ENCODE results near the gene HOXA5. TPM values are rescaled to one million over a fixed set of nuclear protein-coding genes. Genes with fewer than 3 reads are reported as not detected.

Gene HOXA5
- total RNA-seq, 1 donor from 2014 or later: 3.2 TPM

DNA sequence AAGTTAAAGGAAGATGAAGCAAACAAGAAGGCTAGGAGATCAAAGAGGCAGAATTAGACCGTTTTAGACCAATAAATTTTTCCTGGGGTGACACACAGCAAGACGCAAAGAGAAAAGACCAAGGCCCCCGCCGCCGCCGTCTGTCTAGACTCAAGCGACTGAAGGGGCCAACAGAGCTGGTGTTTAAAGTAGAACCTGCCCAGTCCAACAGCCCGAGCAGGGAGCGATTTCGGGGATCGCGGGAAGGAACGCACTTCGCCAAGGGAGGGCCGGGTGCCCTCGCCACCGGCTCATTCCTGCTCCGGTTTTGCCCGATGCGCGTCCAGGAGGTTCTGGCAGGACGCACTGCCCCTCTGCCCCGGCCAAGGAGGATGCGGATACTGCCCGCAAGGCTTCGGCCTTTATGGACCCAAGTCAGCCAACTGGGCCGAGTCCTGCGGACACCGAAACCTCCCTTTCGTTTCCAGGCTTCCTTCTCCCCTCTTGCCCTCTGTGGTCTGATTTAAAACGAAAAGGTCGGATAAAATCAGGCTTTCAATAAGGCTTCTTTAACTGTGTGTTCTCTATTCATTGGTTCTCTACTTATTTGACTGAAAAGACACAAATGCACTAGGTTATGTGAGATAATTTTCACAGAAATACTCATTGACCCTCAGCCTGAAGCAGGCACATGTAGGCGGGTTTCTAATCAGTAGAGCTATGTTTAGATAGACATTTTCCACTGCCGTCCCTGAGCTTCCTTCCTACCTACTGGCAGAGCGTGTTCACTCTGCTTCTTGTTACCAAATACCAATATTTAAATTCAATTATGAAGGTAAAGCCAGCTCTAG, 15.2 kb upstream of the HOXA5 start:
- peaks cover 97% of the 10 kb centered on the region for H3K27me3 Mint-ChIP-seq (ENCODE audit: low read depth)
- H3K4me3 Mint-ChIP-seq: peak overlapping the region; percentile 77
- no peak for DNase-seq (ENCODE audit: low read depth, low spot score)
- peaks cover 6% of the 10 kb centered on the region for H3K36me3 Mint-ChIP-seq (ENCODE audit: low read depth)
- H3K27ac Mint-ChIP-seq (ENCODE audit: unreplicated experiment): no peak overlapping the region
- peaks cover 21% of the 10 kb centered on the region for H3K4me1 Mint-ChIP-seq
- H3K9me3 Mint-ChIP-seq: no peaks in the 10 kb centered on the region
- TF ChIP-seq, protein P1, sequence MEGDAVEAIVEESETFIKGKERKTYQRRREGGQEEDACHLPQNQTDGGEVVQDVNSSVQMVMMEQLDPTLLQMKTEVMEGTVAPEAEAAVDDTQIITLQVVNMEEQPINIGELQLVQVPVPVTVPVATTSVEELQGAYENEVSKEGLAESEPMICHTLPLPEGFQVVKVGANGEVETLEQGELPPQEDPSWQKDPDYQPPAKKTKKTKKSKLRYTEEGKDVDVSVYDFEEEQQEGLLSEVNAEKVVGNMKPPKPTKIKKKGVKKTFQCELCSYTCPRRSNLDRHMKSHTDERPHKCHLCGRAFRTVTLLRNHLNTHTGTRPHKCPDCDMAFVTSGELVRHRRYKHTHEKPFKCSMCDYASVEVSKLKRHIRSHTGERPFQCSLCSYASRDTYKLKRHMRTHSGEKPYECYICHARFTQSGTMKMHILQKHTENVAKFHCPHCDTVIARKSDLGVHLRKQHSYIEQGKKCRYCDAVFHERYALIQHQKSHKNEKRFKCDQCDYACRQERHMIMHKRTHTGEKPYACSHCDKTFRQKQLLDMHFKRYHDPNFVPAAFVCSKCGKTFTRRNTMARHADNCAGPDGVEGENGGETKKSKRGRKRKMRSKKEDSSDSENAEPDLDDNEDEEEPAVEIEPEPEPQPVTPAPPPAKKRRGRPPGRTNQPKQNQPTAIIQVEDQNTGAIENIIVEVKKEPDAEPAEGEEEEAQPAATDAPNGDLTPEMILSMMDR (conservative IDR thresholded peaks at IDR 0.05): no peak

DNA sequence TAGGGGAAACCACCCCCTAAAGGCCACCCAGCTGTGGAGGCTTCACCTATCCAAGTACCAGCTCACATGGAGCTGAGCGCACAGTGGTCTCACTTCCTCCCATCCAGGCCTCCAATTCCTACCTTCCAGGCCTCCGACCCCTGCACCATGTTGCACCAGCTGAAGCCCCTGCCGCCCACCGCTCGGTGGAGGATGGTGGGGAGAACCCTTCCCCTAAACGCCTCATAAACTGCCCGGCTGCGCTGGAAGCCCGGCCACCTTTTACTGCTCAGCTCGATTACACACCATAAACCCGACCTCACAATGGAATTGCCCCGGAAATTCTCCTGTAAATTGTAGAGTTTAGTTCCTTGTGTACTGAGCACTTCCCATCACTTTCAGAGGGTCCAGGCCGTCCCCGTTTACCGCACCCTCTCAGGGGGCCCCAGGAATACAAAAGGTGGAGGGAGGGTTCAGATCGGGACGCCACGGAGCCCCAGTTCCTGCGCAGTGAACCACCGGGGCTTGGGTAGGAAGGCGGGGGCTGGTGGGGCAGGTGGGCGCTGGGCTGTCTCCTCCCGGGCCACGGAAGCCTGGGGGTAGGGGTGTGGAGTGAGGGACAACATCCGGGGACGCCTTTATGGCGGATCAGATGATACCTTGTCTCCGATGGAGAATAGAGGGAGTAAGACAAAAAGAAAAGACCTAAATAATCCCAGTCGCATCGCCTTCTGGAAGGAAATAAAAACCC, 14.4 kb upstream of the HOXA5 start:
- H3K4me1 Mint-ChIP-seq: peaks cover 22% of the 10 kb centered on the region
- H3K36me3 Mint-ChIP-seq (ENCODE audit: low read depth): peaks cover 6% of the 10 kb centered on the region
- H3K9me3 Mint-ChIP-seq: no peaks in the 10 kb centered on the region
- H3K27me3 Mint-ChIP-seq (ENCODE audit: low read depth): peaks cover 97% of the 10 kb centered on the region
- H3K27ac Mint-ChIP-seq (ENCODE audit: unreplicated experiment): peak overlapping the region; percentile 45
- peak overlapping the region; percentile 77 for H3K4me3 Mint-ChIP-seq
- no peak for DNase-seq (ENCODE audit: low read depth, low spot score)
- TF ChIP-seq, protein P1 (conservative IDR thresholded peaks at IDR 0.05): no peak

DNA sequence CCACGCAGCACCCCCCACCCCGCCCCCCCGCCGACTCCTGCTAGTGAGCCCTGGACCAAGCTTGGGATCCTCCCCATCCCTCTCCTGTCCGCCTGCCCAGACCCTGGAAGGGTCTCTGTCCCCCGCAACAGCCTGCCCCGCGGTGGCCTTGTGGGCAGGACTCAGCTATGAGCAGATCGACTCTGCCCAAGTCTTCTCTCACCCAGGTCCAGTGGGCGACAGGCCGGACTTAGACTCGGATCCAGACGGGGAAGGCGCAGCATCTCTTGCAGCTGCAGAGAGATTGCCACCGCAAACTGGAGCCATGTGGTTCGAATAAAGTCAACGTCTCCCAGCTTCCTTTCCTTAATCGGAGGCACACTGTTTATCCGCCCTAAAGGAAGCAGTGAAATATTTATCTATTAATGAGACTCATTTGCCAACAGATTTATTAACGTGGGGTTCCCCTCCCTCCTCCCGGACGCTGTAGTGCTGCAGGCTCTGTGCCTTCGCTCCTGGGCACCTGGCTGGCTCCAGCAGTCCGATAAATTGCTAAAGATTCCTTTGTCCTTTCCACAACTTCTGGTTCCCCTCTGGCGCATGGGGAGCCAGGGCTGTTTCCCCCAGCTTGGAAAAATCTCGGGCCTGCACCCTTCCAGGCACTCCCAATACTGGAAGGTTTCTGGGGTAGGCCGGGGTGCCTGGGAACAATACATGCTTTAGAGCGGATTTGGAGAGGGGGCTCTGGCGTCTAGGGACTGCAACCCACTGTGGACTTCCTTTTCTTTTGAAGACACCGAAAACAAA, 13.6 kb upstream of the HOXA5 start:
- TF ChIP-seq, protein P1 (conservative IDR thresholded peaks at IDR 0.05): no peak
- Mint-ChIP-seq H3K27me3 (ENCODE audit: low read depth) (peaks cover 97% of the 10 kb centered on the region), H3K4me1 (peaks cover 22% of the 10 kb centered on the region), H3K27ac (ENCODE audit: unreplicated experiment) (no peak overlapping the region), H3K36me3 (ENCODE audit: low read depth) (peaks cover 6% of the 10 kb centered on the region), H3K9me3 (no peaks in the 10 kb centered on the region), H3K4me3 (peak overlapping the region; percentile 77)
- no peak for DNase-seq (ENCODE audit: low read depth, low spot score)

DNA sequence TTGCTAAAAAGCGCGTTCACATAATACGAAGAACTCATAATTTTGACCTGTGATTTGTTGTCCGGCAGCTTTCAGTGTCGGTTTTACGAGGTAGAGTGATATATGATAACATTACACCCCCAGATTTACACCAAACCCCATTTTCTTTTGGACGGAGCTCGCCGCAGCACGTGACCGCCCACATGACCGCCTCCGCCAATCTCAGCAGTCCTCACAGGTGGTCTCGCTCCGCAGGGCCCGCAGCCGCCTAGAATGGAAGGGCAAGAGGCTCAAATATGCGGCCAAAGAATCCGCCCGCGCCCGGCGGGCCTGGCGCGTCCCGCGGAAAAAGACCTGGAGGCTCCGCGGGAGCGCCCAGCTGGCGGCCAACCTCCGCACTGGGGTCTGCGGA, 13.0 kb upstream of the HOXA5 start, which contains the start of gene HOXA7:
HOXA7 (minus strand) TSS at position 168 of the 391 bp plus-strand sequence; CDS start at position 38, 130 bp downstream.
- TF ChIP-seq, protein P1 (conservative IDR thresholded peaks at IDR 0.05): no peak
- Mint-ChIP-seq H3K27me3 (ENCODE audit: low read depth) (peaks cover 97% of the 10 kb centered on the region), H3K36me3 (ENCODE audit: low read depth) (peaks cover 6% of the 10 kb centered on the region), H3K4me3 (peak within 1 kb of the TSS; percentile 95), H3K9me3 (no peaks in the 10 kb centered on the region), H3K4me1 (peaks cover 25% of the 10 kb centered on the region), H3K27ac (ENCODE audit: unreplicated experiment) (peak within 1 kb of the TSS; percentile 92)
- DNase-seq (ENCODE audit: low read depth, low spot score): no peak

DNA sequence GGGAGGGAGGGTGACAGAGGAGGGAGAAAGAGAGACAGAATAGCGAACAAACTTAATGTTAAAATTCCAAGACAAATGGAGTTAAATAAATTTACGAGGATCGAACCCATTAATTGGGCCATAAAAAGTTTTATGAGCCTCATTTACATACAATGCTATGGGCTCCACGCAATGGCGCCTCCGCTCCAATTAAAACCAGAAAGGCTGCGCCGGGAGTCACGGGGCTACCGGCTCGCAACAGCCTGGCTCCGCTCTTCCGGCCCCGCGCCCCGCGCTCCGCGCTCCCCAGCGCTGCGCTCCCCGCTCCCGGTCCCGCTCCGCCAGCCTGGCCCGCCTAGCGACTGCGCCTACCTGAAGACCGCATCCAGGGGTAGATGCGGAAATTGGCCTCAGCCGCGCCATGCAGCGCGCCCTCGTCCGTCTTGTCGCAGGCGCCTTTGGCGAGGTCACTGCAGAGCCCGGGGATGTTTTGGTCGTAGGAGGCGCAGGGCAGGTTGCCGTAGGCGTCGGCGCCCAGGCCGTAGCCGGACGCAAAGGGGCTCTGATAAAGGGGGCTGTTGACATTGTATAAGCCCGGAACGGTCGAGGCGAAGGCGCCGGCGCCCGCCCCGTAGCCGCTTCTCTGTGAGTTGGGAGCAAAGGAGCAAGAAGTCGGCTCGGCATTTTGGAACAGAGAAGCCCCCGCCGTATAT, 12.5 kb upstream of the HOXA5 start:
- peaks cover 98% of the 10 kb centered on the region for H3K27me3 Mint-ChIP-seq (ENCODE audit: low read depth)
- H3K4me3 Mint-ChIP-seq: peak overlapping the region; percentile 95
- peaks cover 6% of the 10 kb centered on the region for H3K36me3 Mint-ChIP-seq (ENCODE audit: low read depth)
- no peaks in the 10 kb centered on the region for H3K9me3 Mint-ChIP-seq
- H3K4me1 Mint-ChIP-seq: peaks cover 30% of the 10 kb centered on the region
- H3K27ac Mint-ChIP-seq (ENCODE audit: unreplicated experiment): peak overlapping the region; percentile 92
- DNase-seq (ENCODE audit: low read depth, low spot score): no peak
- TF ChIP-seq, protein P1 (conservative IDR thresholded peaks at IDR 0.05): no peak
